Right lobe of liver (tissue), 4 donors: ENCODE measurements around the gene TSKS.

Source experiments
- CTCF ChIP-seq, 4 donors: fragments of 200-600 bp in 3 of 4; fragments of 450-650 bp in 1 of 4; IDR thresholded peaks; one replicate each; pipeline versions ENCODE4 v1.5.1 to v1.8.0; 2016 to 2022; ENCODE audit warnings: antibody characterized with exemption in 4 of 4, mild to moderate bottlenecking in 2 of 4
- POLR2A ChIP-seq: fragments of 450-650 bp; IDR thresholded peaks from one replicate; pipeline ENCODE4 v1.6.1; 2017; ENCODE audit warnings: antibody characterized with exemption, mild to moderate bottlenecking
- donor health status: DM: no; HTN: no; CAD: no.
- donor health status: DM: no; HTN: no; CAD: no.
- donor health status: DM: no; HTN: yes; CAD: no.

DNA sequence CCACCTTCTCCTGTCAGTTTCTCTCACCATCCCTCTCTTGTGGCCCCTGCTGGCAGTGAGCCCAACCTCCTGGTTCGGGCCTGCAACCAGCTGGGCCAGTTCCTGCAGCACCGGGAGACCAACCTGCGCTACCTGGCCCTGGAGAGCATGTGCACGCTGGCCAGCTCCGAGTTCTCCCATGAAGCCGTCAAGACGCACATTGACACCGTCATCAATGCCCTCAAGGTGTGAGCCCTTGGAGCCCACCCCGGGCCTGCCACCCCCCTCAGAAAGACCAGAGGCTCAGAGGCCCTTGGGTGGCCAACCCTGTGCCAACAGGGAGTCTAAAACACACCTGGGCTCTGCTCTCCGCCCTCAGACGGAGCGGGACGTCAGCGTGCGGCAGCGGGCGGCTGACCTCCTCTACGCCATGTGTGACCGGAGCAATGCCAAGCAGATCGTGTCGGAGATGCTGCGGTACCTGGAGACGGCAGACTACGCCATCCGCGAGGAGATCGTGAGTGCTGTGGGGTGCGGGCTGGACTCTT lies 36.2 kb upstream of the TSKS start:
- TF ChIP-seq CTCF (IDR thresholded peaks at IDR 0.05): no peak
- TF ChIP-seq POLR2A: no peak
